Cerebellar nuclear complex (tissue), 1 donor: ENCODE results near the gene DKK2.
"Not testable (repeated sequence)": the region's sequence is repeated elsewhere in the genome, so short reads cannot be mapped to it uniquely, and the experiment has no call there.

Experiments
- DNase-seq, 2 experiments: peaks; one replicate each; lab custom pipeline; 2025; lab: John Stamatoyannopoulos, UW

DKK2 gene

DNA sequence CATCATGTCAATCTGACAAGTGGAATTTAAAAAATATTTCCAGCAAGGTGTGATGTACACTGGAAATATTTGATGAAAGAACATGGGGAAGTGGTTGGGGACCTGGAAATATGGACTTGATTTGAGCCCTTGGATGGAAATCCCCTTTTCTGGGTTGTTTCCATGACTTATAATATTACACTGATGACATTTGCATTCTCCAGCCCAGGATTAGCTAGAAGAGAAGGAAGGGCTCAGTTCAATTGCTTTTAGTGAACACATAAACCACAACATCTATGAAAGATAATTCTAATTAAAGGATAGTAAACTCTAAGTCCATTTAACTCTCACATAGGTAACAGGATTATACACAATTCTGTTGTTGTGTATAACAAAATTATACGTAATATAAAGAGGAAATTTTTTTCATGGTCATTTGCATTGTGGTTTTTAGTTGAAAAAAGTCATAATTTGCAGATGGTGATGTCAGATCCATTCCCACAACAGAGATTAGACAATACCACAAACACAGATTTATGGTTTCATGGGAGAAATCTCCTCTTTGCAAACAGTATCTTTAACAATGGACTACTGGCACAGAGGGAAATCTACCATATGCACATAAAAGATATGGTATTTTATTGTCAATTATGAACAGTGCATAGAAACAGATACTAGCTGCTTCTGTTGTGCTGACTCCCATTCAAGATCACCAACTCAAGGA lies 126.5 kb downstream of the DKK2 start:
- DNase-seq = no peak

DNA sequence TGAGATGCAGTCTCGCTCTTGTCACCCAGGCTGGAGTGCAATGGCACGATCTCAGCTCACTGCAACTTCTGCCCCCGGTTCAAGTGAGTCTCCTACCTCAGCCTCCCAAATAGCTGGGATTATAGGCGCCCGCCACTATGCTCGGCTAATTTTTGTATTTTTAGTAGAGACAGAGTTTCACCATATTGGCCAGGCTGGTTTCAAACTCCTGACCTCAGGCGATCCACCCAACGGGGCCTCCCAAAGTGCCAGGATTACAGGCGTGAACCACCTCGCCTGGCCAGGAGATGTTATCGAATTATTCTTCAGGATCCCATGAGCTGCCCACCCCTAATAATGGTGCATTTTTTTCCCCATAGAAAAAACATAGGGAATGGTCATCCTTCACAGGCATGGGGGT lies 128.1 kb downstream of the DKK2 start:
- DNase-seq = not testable (repeated sequence)

DNA sequence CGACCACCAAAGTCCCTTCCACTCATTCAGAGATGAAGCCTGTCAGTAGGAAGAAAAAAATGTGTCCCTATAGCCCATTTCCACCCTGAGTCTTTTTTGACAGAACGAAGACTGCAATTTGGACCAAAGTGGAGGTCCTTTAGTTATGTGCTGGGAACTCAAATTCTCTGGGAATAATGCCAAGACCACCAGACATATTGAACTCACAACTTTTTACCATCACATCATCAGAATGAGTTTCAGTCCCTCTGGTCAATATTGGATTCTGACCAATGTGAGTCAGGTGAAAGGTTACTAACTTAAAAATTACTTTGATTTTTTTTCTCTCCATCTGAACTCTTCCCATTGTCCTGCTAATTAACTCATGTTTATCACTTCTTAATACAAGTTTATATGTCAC lies 128.9 kb downstream of the DKK2 start:
- no peak for DNase-seq

GRCh38 chr4:106906728-106907127 lies 129.4 kb downstream of the DKK2 start:
- DNase-seq = no peak

GRCh38 chr4:106898621-106899230 lies 137.4 kb downstream of the DKK2 start:
- no peak for DNase-seq

GRCh38 chr4:106893903-106894302 lies 142.2 kb downstream of the DKK2 start:
- no peak for DNase-seq

DNA sequence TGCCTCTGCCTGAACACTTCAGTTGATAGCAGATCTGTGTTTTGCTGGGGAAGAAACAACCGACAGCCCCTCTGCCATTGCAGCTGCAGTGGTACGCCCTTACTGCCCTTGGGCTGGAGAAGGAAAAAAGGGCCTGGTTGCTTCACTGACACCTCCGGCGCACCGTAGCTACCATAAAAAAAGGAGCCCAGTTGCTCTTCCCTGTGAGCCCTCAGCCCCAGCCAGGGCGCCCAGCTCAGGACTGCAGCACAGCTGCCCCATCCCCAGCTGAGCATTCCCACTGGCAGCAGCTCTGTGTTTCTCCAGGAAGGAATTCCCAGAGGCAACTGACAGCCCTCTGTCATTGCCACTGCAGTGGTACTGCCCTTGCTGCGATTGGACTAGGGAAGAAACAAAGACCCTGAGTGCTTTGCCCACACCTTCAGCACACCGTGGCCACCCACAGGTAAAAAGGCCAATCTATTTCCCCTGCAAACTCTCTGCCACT lies 142.7 kb downstream of the DKK2 start:
- DNase-seq = no peak

- DNase-seq = no peak
Observed at GRCh38 chr4:106892786-106893185, 143.3 kb downstream of the DKK2 start.

GRCh38 chr4:106875340-106875739 lies 160.8 kb downstream of the DKK2 start:
- DNase-seq = no peak
